Stimulated activated CD8-positive, alpha-beta memory T cell treated with anti-CD3 and anti-CD28 coated beads, Interleukin-2, amount 100 ng/mL, for 48 hours (primary cell): ENCODE results near the gene ITGA5.

Experiments used
- DNase-seq, 2 donors: peaks; one replicate each; pipeline ENCODE4 v3.0.0-alpha.2; 2020; ENCODE audit warnings: low read depth in 2 of 2

ITGA5 gene

GRCh38 chr12:54389134-54389508 lies 29.9 kb downstream of the ITGA5 start:
- no peak for DNase-seq

- DNase-seq, result no peak
Measured at GRCh38 chr12:54388237-54389133, 30.6 kb downstream of the ITGA5 start.

GRCh38 chr12:54387114-54387467 lies 32.0 kb downstream of the ITGA5 start:
- DNase-seq, result no peak

DNA sequence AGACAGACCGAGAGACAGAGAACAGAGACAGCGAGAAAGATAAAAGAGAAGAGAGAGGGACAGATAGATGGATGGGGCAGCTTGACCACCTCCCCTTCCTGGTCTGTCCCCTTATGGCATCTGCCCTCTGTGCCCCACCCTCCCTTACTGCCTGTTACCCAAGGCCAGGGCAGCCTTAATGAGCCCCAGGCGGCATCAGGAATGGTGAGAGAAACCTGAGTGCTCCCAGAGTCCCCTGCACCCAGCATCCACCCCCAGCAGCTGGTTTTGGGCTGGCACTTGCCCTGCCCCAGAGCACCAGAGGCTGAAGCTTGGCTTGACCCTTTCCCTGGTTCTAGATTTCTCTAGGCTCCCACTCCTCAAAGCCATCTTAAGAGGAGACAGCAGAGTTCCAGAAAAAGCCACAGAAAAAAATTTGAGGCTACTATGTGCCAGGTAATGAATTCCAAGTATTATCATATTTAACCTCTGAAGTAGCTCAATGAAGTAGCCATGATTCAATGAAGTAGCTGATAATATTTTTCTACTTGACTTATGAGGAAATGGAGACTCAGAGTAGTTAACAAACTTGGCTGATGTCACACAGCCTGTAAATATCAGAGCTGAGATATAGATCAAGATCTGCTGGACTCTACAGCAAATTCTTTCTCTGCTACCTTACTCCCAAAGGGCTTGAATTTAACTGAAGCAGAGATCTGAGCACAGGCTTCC lies 32.5 kb downstream of the ITGA5 start:
- DNase-seq, result no peak

- no peak for DNase-seq
Measured at GRCh38 chr12:54385251-54385914, 33.7 kb downstream of the ITGA5 start.

DNA sequence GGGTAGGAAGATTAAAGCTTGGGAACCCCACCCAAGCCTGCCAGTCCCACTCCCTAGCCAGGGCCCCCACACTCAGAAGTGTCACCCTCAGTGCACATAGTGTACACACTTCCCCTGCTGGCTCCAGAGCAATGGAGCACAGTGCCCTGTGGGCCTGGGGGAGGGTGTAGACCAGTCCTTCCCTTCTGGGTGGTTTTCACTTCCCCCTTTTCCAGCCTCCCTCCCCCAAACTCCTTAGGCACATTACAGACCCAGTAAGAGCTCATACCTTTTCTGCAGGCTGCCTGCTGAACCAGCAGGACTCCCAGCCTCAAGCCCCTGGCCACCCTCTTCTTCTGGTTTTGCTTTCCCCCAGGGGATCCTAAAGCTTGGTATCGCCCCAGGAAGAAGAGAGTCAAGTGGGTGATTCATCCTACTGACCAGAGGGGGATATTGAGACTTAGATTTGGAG lies 34.5 kb downstream of the ITGA5 start, which contains the start of gene ZNF385A:
TSS of gene ZNF385A (minus strand) at position 143 of the 451 bp plus-strand sequence. CDS start 219 bp downstream, outside the sequence.
- DNase-seq, result no peak

DNA sequence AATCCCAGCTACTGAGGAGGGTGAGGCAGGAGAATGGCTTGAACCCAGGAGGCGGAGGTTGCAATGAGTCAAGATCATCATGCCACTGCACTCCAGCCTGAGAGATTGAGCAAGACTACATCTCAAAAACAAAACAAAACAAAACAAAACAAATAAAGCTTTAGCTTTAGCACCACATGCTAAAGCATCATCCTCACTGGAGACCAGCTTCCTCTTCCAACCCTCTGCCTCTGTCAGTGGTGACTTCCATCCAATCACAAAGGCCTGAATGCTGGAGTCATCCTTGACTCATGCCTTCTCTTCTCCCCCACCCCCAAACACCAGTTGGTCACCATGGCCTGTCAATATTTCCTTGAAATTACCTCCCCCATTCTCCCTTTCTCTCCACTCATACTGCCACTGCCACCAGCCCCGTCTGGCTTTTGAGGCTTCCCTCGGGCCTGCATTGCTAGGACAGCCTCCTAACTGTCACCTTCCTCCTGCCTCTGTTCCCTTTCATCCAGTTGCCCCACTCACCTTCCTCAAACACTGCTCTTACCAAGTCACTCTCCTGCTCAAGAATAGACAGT lies 35.9 kb downstream of the ITGA5 start:
- no peak for DNase-seq

- no peak for DNase-seq
Measured at GRCh38 chr12:54381136-54381535, 37.9 kb downstream of the ITGA5 start.

GRCh38 chr12:54379398-54380201 lies 39.5 kb downstream of the ITGA5 start:
- peak; percentile 87 to 88 for DNase-seq

GRCh38 chr12:54378796-54379397 lies 40.2 kb downstream of the ITGA5 start:
- DNase-seq, result no peak

DNA sequence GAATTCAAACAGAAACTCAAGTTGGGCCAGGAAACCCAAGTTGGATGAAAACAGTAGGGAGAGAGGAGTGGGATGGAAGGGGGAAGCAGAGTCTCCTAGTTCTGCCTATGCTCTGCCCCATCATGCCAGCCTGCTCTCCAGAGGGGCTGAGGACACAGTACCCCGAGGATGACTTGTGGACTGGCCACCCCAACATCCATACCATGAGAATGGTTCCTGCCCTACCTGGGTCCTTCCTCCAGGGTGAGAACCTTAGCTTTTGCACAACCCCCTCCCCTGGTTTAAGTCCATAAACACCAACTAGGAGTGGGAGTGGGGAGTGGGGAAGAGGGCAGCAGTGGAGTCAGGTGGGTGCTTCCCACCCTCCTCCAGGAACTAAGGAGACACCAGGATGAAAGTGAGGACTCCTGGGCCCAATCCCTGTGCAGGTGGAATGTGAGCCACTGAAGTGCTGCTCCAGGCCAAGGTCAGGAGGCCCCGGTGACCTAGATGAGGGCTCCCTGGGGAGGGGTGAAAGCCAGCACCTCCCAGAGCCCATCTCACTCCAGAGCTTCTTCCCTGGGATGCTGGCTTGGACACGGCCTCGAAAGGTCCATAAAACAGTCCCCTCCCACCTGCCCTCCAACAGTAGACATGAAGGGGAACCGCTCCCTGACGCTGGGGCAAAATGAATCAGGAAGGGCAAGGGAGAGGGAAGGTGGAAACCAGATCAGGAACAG lies 41.1 kb downstream of the ITGA5 start:
- DNase-seq, result no peak

GRCh38 chr12:54377007-54377406 lies 42.1 kb downstream of the ITGA5 start:
- no peak for DNase-seq

DNA sequence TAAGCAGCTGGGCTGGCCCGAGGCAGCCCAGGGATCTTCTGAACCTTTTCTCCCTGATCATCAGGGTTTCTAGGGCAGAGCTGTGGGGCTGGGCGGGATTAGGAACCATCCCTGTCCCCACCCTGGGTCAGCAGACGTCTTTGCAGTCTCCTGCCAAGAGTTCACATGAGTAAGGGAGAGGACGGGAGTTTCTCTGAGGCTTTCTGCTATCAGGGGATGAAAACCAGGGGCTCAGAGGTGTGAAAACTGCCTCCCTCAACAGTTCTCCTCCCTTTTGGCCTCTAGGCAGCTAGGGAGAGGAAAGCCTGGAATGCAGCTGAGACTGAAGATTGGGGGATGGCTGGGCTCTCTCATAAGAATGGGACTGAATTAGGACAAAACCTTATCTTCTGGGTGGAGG lies 42.5 kb downstream of the ITGA5 start:
- no peak for DNase-seq

DNA sequence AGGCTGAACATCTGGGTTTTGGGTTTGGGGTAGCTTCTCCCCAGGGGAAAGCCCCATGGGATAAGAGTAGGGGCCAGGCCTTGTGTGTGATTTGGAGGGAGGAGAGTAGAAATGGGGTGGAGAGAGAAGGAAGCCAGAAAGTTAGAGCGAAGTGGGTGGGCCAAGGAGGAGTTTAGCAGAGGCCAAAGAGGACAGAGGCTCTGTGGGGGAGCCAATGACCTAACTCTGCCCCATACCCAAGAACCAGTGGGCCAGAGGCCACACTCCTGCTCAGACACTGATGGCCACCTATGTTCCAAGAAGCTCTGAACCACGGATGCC lies 43.8 kb downstream of the ITGA5 start:
- no peak for DNase-seq

DNA sequence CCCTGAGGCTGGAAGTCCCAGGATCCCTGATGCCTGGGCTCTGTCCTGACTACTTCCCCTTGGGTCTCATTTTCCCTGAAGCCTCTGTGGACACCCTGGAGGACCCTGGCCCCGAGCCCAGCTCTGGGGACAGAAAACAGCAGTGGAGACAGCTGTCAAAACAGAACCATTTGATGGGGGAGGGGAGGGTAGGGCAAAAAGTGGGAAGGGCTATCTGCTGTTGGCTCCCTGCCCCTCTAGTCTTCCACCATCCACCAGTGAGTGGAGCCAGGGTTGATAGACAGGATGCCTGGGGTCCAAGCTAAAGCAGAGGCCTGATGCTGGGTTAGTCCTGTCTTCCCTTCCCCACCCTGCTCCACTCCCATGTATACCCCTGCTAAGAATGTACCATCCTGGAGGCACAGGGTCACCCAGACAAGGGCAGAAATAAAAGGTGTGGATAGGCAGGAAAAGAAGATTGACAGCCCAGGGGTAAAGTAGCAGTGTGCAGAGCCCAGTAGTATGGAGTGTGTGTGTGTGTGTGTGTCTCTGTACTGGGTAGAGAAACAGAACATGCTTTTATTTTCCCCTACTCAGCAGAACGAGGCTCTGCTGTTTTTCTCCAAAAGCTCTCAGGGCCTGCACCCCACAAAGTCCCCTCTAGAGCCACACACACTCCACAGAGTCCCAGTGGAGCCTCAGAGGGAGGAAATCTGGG lies 44.4 kb downstream of the ITGA5 start:
- DNase-seq, result no peak

- DNase-seq, result no peak
Measured at GRCh38 chr12:54373649-54374561, 45.2 kb downstream of the ITGA5 start.

DNA sequence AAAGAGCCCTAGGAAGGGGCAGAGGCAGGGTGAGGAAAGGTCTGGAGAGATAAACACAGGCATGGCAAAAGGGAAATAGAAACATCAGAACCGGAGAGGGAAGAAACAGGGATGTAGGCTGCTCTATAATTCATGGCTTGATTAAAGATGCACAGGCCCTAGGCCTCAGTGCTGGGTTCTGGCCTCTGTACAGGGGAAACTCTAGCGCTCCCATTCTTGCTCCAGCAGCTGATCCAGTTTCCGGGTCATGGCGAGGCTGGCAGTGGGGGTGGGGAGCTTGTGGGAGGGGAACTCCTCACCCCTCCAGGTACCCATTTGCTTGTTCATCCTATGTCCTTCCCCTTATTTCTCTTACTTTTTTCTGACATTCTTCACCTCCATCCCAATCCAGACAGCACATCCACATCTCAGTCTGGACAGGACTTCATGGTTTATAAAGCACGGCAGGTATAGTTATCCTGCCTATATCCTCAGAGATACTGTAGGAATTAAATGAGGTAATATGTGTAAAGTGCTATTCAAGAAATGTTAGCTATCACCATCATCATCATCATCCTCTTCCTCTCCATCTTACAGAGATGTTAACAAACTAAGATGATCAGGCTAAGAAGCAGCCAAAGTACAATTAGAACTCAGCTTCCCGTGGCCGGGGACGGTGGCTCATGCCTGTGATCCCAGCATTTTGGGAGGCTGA lies 46.8 kb downstream of the ITGA5 start:
- no peak for DNase-seq
